Measurements from ENCODE around the gene SPESP1. TPM values are rescaled to one million over a fixed set of nuclear protein-coding genes. Genes with fewer than 3 reads are reported as not detected.

The SPESP1 gene
- total RNA-seq, 1 experiment from 2014 or later = not detected

GRCh38 chr15:68910341-68910740 lies 20.0 kb upstream of the SPESP1 start:
- Histone ChIP-seq H3K4me3 (ENCODE audit: low read depth in 2 of 2, low read length in 2 of 2) (no peak overlapping the region), H3K27ac (ENCODE audit: low read length) (no peak overlapping the region), H3K27me3 (ENCODE audit: control insufficient read depth, insufficient read depth, low read length) (peaks cover 16% of the 10 kb centered on the region), H3K36me3 (ENCODE audit: control insufficient read depth, insufficient read depth, low read length) (no peaks in the 10 kb centered on the region), H3K4me1 (ENCODE audit: control insufficient read depth, insufficient read depth, low read length) (no peaks in the 10 kb centered on the region), H3K9me3 (ENCODE audit: control insufficient read depth, insufficient read depth, low read depth, low read length) (no peaks in the 10 kb centered on the region)
- ATAC-seq (no peak), DNase-seq (ENCODE audit: low read depth, low spot score) (no peak)
- intact Hi-C loops (cut with micrococcal nuclease; ENCODE audit: unreplicated experiment) (no loop called here), in situ Hi-C loops (cut with HindIII; ENCODE audit: low pct_unique_long_range_greater_than_20kb, low sequenced_read_pairs) (no loop called here)
- BruUV-seq (replicated peaks) = no TSS peak
- ChIA-PET POLR2A (interaction anchor here (0.6 kb wide), 1 partner anchor 332 kb away, joined by 3 read pairs; no protein-coding TSS in a partner anchor), CTCF (no interaction called here)
- TF ChIP-seq SIN3A (IDR thresholded peaks at IDR 0.05; ENCODE audit: borderline replicate concordance, insufficient read depth, low read depth, low read length) (no peak), POLR2AphosphoS5 (IDR thresholded peaks at IDR 0.05; ENCODE audit: low read depth, low read length) (no peak), CTCF (IDR thresholded peaks at IDR 0.05) (no peak), TCF7L2 (IDR thresholded peaks at IDR 0.05; ENCODE audit: low read depth, low read length) (no peak)
- TF ChIP-seq, protein P1, sequence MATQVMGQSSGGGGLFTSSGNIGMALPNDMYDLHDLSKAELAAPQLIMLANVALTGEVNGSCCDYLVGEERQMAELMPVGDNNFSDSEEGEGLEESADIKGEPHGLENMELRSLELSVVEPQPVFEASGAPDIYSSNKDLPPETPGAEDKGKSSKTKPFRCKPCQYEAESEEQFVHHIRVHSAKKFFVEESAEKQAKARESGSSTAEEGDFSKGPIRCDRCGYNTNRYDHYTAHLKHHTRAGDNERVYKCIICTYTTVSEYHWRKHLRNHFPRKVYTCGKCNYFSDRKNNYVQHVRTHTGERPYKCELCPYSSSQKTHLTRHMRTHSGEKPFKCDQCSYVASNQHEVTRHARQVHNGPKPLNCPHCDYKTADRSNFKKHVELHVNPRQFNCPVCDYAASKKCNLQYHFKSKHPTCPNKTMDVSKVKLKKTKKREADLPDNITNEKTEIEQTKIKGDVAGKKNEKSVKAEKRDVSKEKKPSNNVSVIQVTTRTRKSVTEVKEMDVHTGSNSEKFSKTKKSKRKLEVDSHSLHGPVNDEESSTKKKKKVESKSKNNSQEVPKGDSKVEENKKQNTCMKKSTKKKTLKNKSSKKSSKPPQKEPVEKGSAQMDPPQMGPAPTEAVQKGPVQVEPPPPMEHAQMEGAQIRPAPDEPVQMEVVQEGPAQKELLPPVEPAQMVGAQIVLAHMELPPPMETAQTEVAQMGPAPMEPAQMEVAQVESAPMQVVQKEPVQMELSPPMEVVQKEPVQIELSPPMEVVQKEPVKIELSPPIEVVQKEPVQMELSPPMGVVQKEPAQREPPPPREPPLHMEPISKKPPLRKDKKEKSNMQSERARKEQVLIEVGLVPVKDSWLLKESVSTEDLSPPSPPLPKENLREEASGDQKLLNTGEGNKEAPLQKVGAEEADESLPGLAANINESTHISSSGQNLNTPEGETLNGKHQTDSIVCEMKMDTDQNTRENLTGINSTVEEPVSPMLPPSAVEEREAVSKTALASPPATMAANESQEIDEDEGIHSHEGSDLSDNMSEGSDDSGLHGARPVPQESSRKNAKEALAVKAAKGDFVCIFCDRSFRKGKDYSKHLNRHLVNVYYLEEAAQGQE (IDR thresholded peaks at IDR 0.05; ENCODE audit: insufficient read depth in 1 of 2, low read depth in 2 of 2, low read length in 1 of 2) = no peak

DNA sequence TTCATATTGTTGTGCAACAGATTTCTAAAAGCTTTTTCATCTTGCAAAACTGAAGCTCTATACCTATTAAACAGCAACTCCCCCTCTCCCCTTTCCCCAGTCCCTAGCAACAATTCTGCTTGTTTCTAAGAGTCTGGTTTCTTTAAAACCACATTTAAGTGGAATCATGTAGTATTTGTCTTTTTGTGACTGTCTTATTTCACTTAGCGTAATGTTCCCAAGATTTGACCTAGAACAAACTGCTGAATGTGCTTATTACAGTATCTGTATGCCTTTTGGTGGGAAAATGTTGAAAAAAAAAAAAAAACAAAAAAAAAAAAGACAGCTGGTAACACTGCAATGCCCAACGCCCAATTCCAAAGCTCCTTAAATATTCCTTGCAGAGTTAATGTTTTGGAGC lies 19.5 kb upstream of the SPESP1 start:
- intact Hi-C loops (cut with micrococcal nuclease; ENCODE audit: unreplicated experiment) = no loop called here
- no TSS peak for BruUV-seq (replicated peaks)
- POLR2A ChIA-PET = interaction anchor here (0.6 kb wide), 1 partner anchor 332 kb away, joined by 3 read pairs; no protein-coding TSS in a partner anchor
- ATAC-seq (no peak), DNase-seq (ENCODE audit: low read depth, low spot score) (no peak)
- peaks cover 15% of the 10 kb centered on the region for H3K27me3 ChIP-seq (ENCODE audit: control insufficient read depth, insufficient read depth, low read length)
- no peak overlapping the region for H3K4me3 ChIP-seq (ENCODE audit: low read depth in 2 of 2, low read length in 2 of 2)
- no peaks in the 10 kb centered on the region for H3K4me1 ChIP-seq (ENCODE audit: control insufficient read depth, insufficient read depth, low read length)
- in situ Hi-C loops (cut with HindIII; ENCODE audit: low pct_unique_long_range_greater_than_20kb, low sequenced_read_pairs) = no loop called here
- TF ChIP-seq SIN3A (IDR thresholded peaks at IDR 0.05; ENCODE audit: borderline replicate concordance, insufficient read depth, low read depth, low read length) (no peak), CTCF (IDR thresholded peaks at IDR 0.05) (no peak), POLR2AphosphoS5 (IDR thresholded peaks at IDR 0.05; ENCODE audit: low read depth, low read length) (no peak), TCF7L2 (IDR thresholded peaks at IDR 0.05; ENCODE audit: low read depth, low read length) (no peak)
- TF ChIP-seq, protein P1 (IDR thresholded peaks at IDR 0.05; ENCODE audit: insufficient read depth in 1 of 2, low read depth in 2 of 2, low read length in 1 of 2) = no peak
- no peak overlapping the region for H3K27ac ChIP-seq (ENCODE audit: low read length)
- no peaks in the 10 kb centered on the region for H3K36me3 ChIP-seq (ENCODE audit: control insufficient read depth, insufficient read depth, low read length)
- CTCF ChIA-PET = interaction anchor here (0.7 kb wide), 1 partner anchor 364 kb away, joined by 8 read pairs; no protein-coding TSS in a partner anchor
- H3K9me3 ChIP-seq (ENCODE audit: control insufficient read depth, insufficient read depth, low read depth, low read length) = no peaks in the 10 kb centered on the region
